DND-41 (cell line): ENCODE results near the gene PLAGL1.

Experiments used
- ATAC-seq: fragments of 200-7000 bp; cut with Tn5 transposase; 3 replicates; pipeline ENCODE4 v1.9.1; 2021; ENCODE audit warnings: low read depth; ENCODE audit not compliant: insufficient read depth
- DNase-seq: peaks from one replicate; pipeline ENCODE4 v3.0.0-alpha.2; 2020
- H2AFZ ChIP-seq: 2 replicates; pipeline ENCODE4 v1.6.0; 2012; ENCODE audit warnings: low read depth, low read length
- H3K27ac ChIP-seq: 2 replicates; pipeline ENCODE4 v1.5.1; 2012; ENCODE audit warnings: low read length, inconsistent platforms
- H3K27me3 ChIP-seq: fragments of 200-600 bp; sonication (generic); 2 replicates; pipeline ENCODE4 v1.6.0; 2012; ENCODE audit warnings: low read length, mild to moderate bottlenecking, inconsistent platforms; ENCODE audit not compliant: insufficient read depth, poor library complexity
- H3K36me3 ChIP-seq: 2 replicates; pipeline ENCODE4 v1.5.1; 2012; ENCODE audit warnings: low read length, inconsistent platforms; ENCODE audit not compliant: insufficient read depth
- H3K4me1 ChIP-seq: 2 replicates; pipeline ENCODE4 v1.5.1; 2012; ENCODE audit warnings: mild to moderate bottlenecking, low read length; ENCODE audit not compliant: insufficient read depth
- H3K4me2 ChIP-seq: 2 replicates; pipeline ENCODE4 v1.6.0; 2012; ENCODE audit warnings: mild to moderate bottlenecking, moderate library complexity, low read length, inconsistent platforms; ENCODE audit not compliant: insufficient read depth
- H3K4me3 ChIP-seq, 2 experiments: fragments of 200-600 bp in 1 of 2; shearing (Covaris generic) in 1 of 2; 2 replicates each; pipeline ENCODE4 v1.5.1; 2012 to 2016; ENCODE audit warnings: inconsistent platforms in 2 of 2, low read length in 2 of 2, mild to moderate bottlenecking in 2 of 2, low read depth in 1 of 2, moderate library complexity in 1 of 2
- H3K79me2 ChIP-seq: 2 replicates; pipeline ENCODE4 v1.6.0; 2012; ENCODE audit warnings: low read length, inconsistent platforms; ENCODE audit not compliant: insufficient read depth
- H3K9ac ChIP-seq: 2 replicates; pipeline ENCODE4 v1.6.0; 2012; ENCODE audit warnings: low read depth, mild to moderate bottlenecking, inconsistent platforms, low read length, moderate library complexity
- H3K9me3 ChIP-seq: 2 replicates; pipeline ENCODE4 v1.5.1; 2012; ENCODE audit warnings: low read length, moderate library complexity, mild to moderate bottlenecking, inconsistent platforms; ENCODE audit not compliant: insufficient read depth, severe bottlenecking
- H4K20me1 ChIP-seq: 2 replicates; pipeline ENCODE4 v1.6.0; 2012; ENCODE audit warnings: low read length; ENCODE audit not compliant: insufficient read depth
- CTCF ChIP-seq: IDR thresholded peaks from 2 replicates; pipeline ENCODE4 v1.5.1; 2012; ENCODE audit warnings: borderline replicate concordance, low read length, moderate library complexity, mild to moderate bottlenecking; ENCODE audit not compliant: poor library complexity, severe bottlenecking; ENCODE audit errors: extremely low read depth
- EZH2 ChIP-seq: IDR thresholded peaks from 3 replicates; pipeline ENCODE4 v1.6.1; 2012; ENCODE audit warnings: borderline replicate concordance, low read depth, mild to moderate bottlenecking, moderate library complexity, low read length, inconsistent platforms; ENCODE audit not compliant: severe bottlenecking

Gene PLAGL1

GRCh38 chr6:144008120-144008811 lies at the start of gene PLAGL1:
Gene PLAGL1 (minus strand): TSS chr6:144008259. CDS start chr6:143948136, 60,123 bp downstream.
- no peaks in the 10 kb centered on the region for H3K36me3 ChIP-seq
- ATAC-seq (no peak), DNase-seq (no peak)
- no peaks in the 10 kb centered on the region for H4K20me1 ChIP-seq
- no peak within 1 kb of the TSS for H3K9ac ChIP-seq
- no peaks in the 10 kb centered on the region for H3K4me1 ChIP-seq
- no peak for TF ChIP-seq CTCF
- H3K27ac ChIP-seq, result no peak within 1 kb of the TSS
- H3K27me3 ChIP-seq, result no peaks in the 10 kb centered on the region
- H3K4me2 ChIP-seq, result no peak within 1 kb of the TSS
- H3K9me3 ChIP-seq, result no peaks in the 10 kb centered on the region
- no peak within 1 kb of the TSS for H2AFZ ChIP-seq
- no peaks in the 10 kb centered on the region for H3K79me2 ChIP-seq
- H3K4me3 ChIP-seq, result no peak within 1 kb of the TSS

- Histone ChIP-seq H3K27me3 (peaks cover 4% of the 10 kb centered on the region), H3K4me3 (no peak overlapping the region), H2AFZ (no peak overlapping the region), H3K4me2 (no peak overlapping the region), H4K20me1 (no peaks in the 10 kb centered on the region), H3K79me2 (no peaks in the 10 kb centered on the region), H3K4me1 (no peaks in the 10 kb centered on the region), H3K9ac (no peak overlapping the region), H3K9me3 (no peaks in the 10 kb centered on the region), H3K36me3 (no peaks in the 10 kb centered on the region), H3K27ac (no peak overlapping the region)
- DNase-seq, result no peak
- TF ChIP-seq EZH2, result no peak
- TF ChIP-seq CTCF, result no peak
- peak; percentile 65 for ATAC-seq
These were observed 47.3 kb upstream of the PLAGL1 start for GRCh38 chr6:144055121-144055931.

GRCh38 chr6:144053601-144054000 lies 45.5 kb upstream of the PLAGL1 start:
- no peaks in the 10 kb centered on the region for H3K9me3 ChIP-seq

More at GRCh38 chr6:144053601-144054000, 45.5 kb upstream of the PLAGL1 start:
- DNase-seq (no peak), ATAC-seq (no peak)
- Histone ChIP-seq H3K27ac (no peak overlapping the region), H3K36me3 (no peaks in the 10 kb centered on the region), H3K4me1 (no peaks in the 10 kb centered on the region), H4K20me1 (no peaks in the 10 kb centered on the region), H2AFZ (no peak overlapping the region), H3K4me3 (no peak overlapping the region), H3K27me3 (peaks cover 4% of the 10 kb centered on the region), H3K79me2 (no peaks in the 10 kb centered on the region), H3K9ac (no peak overlapping the region), H3K4me2 (no peak overlapping the region)
- TF ChIP-seq CTCF (no peak), EZH2 (no peak)
